ENCODE measurements around the gene KCNAB1. TPM values are rescaled to one million over a fixed set of nuclear protein-coding genes. Genes with fewer than 3 reads are reported as not detected.

Gene KCNAB1
- total and polyA plus RNA-seq, 2 donors (not counting 1 experiment from before 2014, with no cell fraction given): not detected

- 96% methylated on average over 2 of the region's 2 CpGs for WGBS (ENCODE audit: insufficient coverage)
- H3K4me1 Mint-ChIP-seq: no peaks in the 10 kb centered on the region
- Histone ChIP-seq H3K4me3 (ENCODE audit: control extremely low read depth in 1 of 5, extremely low read depth in 1 of 5, insufficient read depth in 1 of 5, low read depth in 2 of 5, low read length in 4 of 5) (no peak overlapping the region), H2AFZ (ENCODE audit: insufficient read depth, low read depth, low read length, poor library complexity, severe bottlenecking) (no peak overlapping the region), H3K4me1 (ENCODE audit: control insufficient read depth in 2 of 2, insufficient read depth in 2 of 2, low read length in 2 of 2) (no peaks in the 10 kb centered on the region), H3K27ac (ENCODE audit: low read length in 2 of 2) (no peak overlapping the region), H3K4me2 (replicated peaks; ENCODE audit: low read depth, low read length, poor library complexity, severe bottlenecking) (no peak overlapping the region), H4K20me1 (ENCODE audit: control insufficient read depth, insufficient read depth, low read length, poor library complexity, severe bottlenecking) (no peaks in the 10 kb centered on the region), H3K9ac (ENCODE audit: low read length) (no peak overlapping the region), H3K79me2 (ENCODE audit: control insufficient read depth, insufficient read depth, low read length) (no peaks in the 10 kb centered on the region), H3K27me3 (replicated peaks in 1 of 4; ENCODE audit: control extremely low read depth in 1 of 4, control insufficient read depth in 3 of 4, insufficient read depth in 4 of 4, low read length in 3 of 4) (no peaks in the 10 kb centered on the region), H3K9me3 (ENCODE audit: control extremely low read depth in 1 of 3, control insufficient read depth in 2 of 3, insufficient read depth in 1 of 3, low read length in 2 of 3) (no peaks in the 10 kb centered on the region), H3K36me3 (replicated peaks in 1 of 2; ENCODE audit: control extremely low read depth in 1 of 2, control insufficient read depth in 1 of 2, extremely low read depth in 1 of 2, insufficient read depth in 2 of 2, low read length in 1 of 2) (no peaks in the 10 kb centered on the region)
- intact Hi-C loops (cut with micrococcal nuclease): no loop called here
- H3K4me3 Mint-ChIP-seq: no peak overlapping the region
- no peak for DNase-seq
- CTCF ChIA-PET: no interaction called here
- no peaks in the 10 kb centered on the region for H3K9me3 Mint-ChIP-seq (ENCODE audit: insufficient read depth)
- H3K27ac Mint-ChIP-seq: no peak overlapping the region
- peaks cover 7% of the 10 kb centered on the region for H3K27me3 Mint-ChIP-seq
- no peak for TF ChIP-seq EZH2 (IDR thresholded peaks at IDR 0.05; ENCODE audit: borderline replicate concordance, insufficient read depth, low read depth, low read length, poor library complexity, severe bottlenecking)
- POLR2A ChIA-PET: no interaction called here
- ATAC-seq (ENCODE audit: low read depth): no peak
Measured at GRCh38 chr3:156187146-156187769, 66.9 kb downstream of the KCNAB1 start.

DNA sequence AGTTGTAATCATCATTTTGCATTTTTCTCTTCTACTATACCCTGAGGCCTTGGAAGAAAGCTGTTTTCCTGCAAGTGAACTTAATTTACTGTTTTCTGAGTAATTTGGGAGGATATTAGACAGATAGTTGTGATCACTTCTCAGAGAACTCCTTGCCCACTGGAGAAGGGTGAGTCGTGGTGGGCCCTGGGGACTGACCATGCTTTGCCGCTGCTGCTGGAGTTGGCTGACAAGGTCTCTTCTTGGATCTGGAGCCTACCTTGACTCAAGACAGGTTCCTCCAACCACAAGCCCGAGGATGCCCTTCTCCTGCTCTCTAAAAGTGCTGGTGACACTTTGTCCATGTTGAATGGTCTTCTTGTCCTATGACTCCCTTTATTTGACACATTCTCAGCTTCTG lies 68.4 kb downstream of the KCNAB1 start:
- no peak overlapping the region for H3K4me3 ChIP-seq (ENCODE audit: control extremely low read depth in 1 of 5, extremely low read depth in 1 of 5, insufficient read depth in 1 of 5, low read depth in 2 of 5, low read length in 4 of 5)
- POLR2A ChIA-PET: no interaction called here
- no peak overlapping the region for H3K27ac Mint-ChIP-seq
- H3K9ac ChIP-seq (ENCODE audit: low read length): no peak overlapping the region
- ATAC-seq (ENCODE audit: low read depth) (no peak), DNase-seq (no peak)
- CTCF ChIA-PET: no interaction called here
- no peaks in the 10 kb centered on the region for H3K4me1 Mint-ChIP-seq
- TF ChIP-seq, protein P1, sequence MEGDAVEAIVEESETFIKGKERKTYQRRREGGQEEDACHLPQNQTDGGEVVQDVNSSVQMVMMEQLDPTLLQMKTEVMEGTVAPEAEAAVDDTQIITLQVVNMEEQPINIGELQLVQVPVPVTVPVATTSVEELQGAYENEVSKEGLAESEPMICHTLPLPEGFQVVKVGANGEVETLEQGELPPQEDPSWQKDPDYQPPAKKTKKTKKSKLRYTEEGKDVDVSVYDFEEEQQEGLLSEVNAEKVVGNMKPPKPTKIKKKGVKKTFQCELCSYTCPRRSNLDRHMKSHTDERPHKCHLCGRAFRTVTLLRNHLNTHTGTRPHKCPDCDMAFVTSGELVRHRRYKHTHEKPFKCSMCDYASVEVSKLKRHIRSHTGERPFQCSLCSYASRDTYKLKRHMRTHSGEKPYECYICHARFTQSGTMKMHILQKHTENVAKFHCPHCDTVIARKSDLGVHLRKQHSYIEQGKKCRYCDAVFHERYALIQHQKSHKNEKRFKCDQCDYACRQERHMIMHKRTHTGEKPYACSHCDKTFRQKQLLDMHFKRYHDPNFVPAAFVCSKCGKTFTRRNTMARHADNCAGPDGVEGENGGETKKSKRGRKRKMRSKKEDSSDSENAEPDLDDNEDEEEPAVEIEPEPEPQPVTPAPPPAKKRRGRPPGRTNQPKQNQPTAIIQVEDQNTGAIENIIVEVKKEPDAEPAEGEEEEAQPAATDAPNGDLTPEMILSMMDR (IDR thresholded peaks at IDR 0.05): no peak
- no peak for TF ChIP-seq EZH2 (IDR thresholded peaks at IDR 0.05; ENCODE audit: borderline replicate concordance, insufficient read depth, low read depth, low read length, poor library complexity, severe bottlenecking)
- no peak overlapping the region for H2AFZ ChIP-seq (ENCODE audit: insufficient read depth, low read depth, low read length, poor library complexity, severe bottlenecking)
- H3K9me3 ChIP-seq (ENCODE audit: control extremely low read depth in 1 of 3, control insufficient read depth in 2 of 3, insufficient read depth in 1 of 3, low read length in 2 of 3): no peaks in the 10 kb centered on the region
- peaks cover 7% of the 10 kb centered on the region for H3K27me3 Mint-ChIP-seq
- no peaks in the 10 kb centered on the region for H3K9me3 Mint-ChIP-seq (ENCODE audit: insufficient read depth)
- no peak overlapping the region for H3K27ac ChIP-seq (ENCODE audit: low read length in 2 of 2)
- no peaks in the 10 kb centered on the region for H4K20me1 ChIP-seq (ENCODE audit: control insufficient read depth, insufficient read depth, low read length, poor library complexity, severe bottlenecking)
- H3K4me3 Mint-ChIP-seq: no peak overlapping the region
- no peak overlapping the region for H3K4me2 ChIP-seq (replicated peaks; ENCODE audit: low read depth, low read length, poor library complexity, severe bottlenecking)
- no peaks in the 10 kb centered on the region for H3K4me1 ChIP-seq (ENCODE audit: control insufficient read depth in 2 of 2, insufficient read depth in 2 of 2, low read length in 2 of 2)
- no peaks in the 10 kb centered on the region for H3K79me2 ChIP-seq (ENCODE audit: control insufficient read depth, insufficient read depth, low read length)
- no peaks in the 10 kb centered on the region for H3K36me3 ChIP-seq (replicated peaks in 1 of 2; ENCODE audit: control extremely low read depth in 1 of 2, control insufficient read depth in 1 of 2, extremely low read depth in 1 of 2, insufficient read depth in 2 of 2, low read length in 1 of 2)
- WGBS (ENCODE audit: insufficient coverage): 83% methylated on average over 3 of the region's 3 CpGs
- intact Hi-C loops (cut with micrococcal nuclease): no loop called here
- H3K27me3 ChIP-seq (replicated peaks in 1 of 4; ENCODE audit: control extremely low read depth in 1 of 4, control insufficient read depth in 3 of 4, insufficient read depth in 4 of 4, low read length in 3 of 4): no peaks in the 10 kb centered on the region

Measured in B cell (primary cell).